Osteoblast (primary cell): ENCODE data around the gene PEF1. TPM values are rescaled to one million over a fixed set of nuclear protein-coding genes. Genes with fewer than 3 reads are reported as not detected.

Experiments
- DNase-seq: peaks from one replicate; pipeline ENCODE4 v3.0.0; 2011; ENCODE audit warnings: low spot score, mixed read lengths; ENCODE audit not compliant: insufficient read length; ENCODE audit errors: missing footprints
- H2AFZ ChIP-seq: 2 replicates; pipeline ENCODE4 v1.6.0; 2011; ENCODE audit warnings: mild to moderate bottlenecking, low read length
- H3K27ac ChIP-seq: 2 replicates; pipeline ENCODE4 v1.5.1; 2011; ENCODE audit warnings: mild to moderate bottlenecking, low read depth, low read length, moderate library complexity
- H3K27me3 ChIP-seq: 2 replicates; pipeline ENCODE4 v1.6.0; 2012; ENCODE audit warnings: mild to moderate bottlenecking, control low read depth, inconsistent platforms, low read length, moderate library complexity; ENCODE audit not compliant: insufficient read depth
- H3K36me3 ChIP-seq: 2 replicates; pipeline ENCODE4 v1.5.1; 2011; ENCODE audit warnings: mild to moderate bottlenecking, low read length, control low read depth, moderate library complexity; ENCODE audit not compliant: insufficient read depth
- H3K4me1 ChIP-seq: 2 replicates; pipeline ENCODE4 v1.5.1; 2011; ENCODE audit warnings: mild to moderate bottlenecking, low read length, control low read depth, moderate library complexity; ENCODE audit not compliant: insufficient read depth
- H3K4me2 ChIP-seq: 2 replicates; pipeline ENCODE4 v1.6.0; 2011; ENCODE audit warnings: mild to moderate bottlenecking, low read length; ENCODE audit not compliant: insufficient read depth
- H3K4me3 ChIP-seq: fragments of 200-600 bp; sonication (generic); 3 replicates; pipeline ENCODE4 v1.5.1; 2012; ENCODE audit warnings: mild to moderate bottlenecking, low read length, inconsistent platforms; ENCODE audit not compliant: insufficient read depth
- H3K79me2 ChIP-seq: 2 replicates; pipeline ENCODE4 v1.6.0; 2012; ENCODE audit warnings: mild to moderate bottlenecking, low read length, control low read depth, inconsistent platforms; ENCODE audit not compliant: insufficient read depth
- H3K9me3 ChIP-seq: 2 replicates; pipeline ENCODE4 v1.5.1; 2011; ENCODE audit warnings: low read depth, low read length, control low read depth
- H4K20me1 ChIP-seq: 2 replicates; pipeline ENCODE4 v1.6.0; 2012; ENCODE audit warnings: mild to moderate bottlenecking, low read length, control low read depth; ENCODE audit not compliant: insufficient read depth
- CTCF ChIP-seq: IDR thresholded peaks from 2 replicates; pipeline ENCODE4 v1.5.1; 2011; ENCODE audit warnings: mild to moderate bottlenecking, low read depth, low read length, moderate library complexity; ENCODE audit errors: extremely low read depth
- total RNA-seq: library from RNA; depleted of rRNA; stranded (reverse); fragments of >200 nt; gene quantifications from 2 replicates; pipeline ENCODE4 v1.2.3, GENCODE V29; 2012

PEF1 gene
- total RNA-seq, 1 donor = 86.5 TPM

- no peak overlapping the region for H3K4me2 ChIP-seq
- TF ChIP-seq CTCF = peak; percentile 81
- H4K20me1 ChIP-seq = peaks cover 4% of the 10 kb centered on the region
- H2AFZ ChIP-seq = no peak overlapping the region
- peaks cover 74% of the 10 kb centered on the region for H3K36me3 ChIP-seq
- H3K4me1 ChIP-seq = peaks cover 6% of the 10 kb centered on the region
- peak; percentile 97 for DNase-seq
- H3K27ac ChIP-seq = no peak overlapping the region
- no peaks in the 10 kb centered on the region for H3K79me2 ChIP-seq
- no peak overlapping the region for H3K4me3 ChIP-seq
- H3K27me3 ChIP-seq = no peaks in the 10 kb centered on the region
- H3K9me3 ChIP-seq = no peaks in the 10 kb centered on the region
These were observed 19.2 kb upstream of the PEF1 start for GRCh38 chr1:31663622-31664452.

- peaks cover 80% of the 10 kb centered on the region for H3K36me3 ChIP-seq
- H3K4me2 ChIP-seq = no peak overlapping the region
- H3K4me3 ChIP-seq = no peak overlapping the region
- H3K27ac ChIP-seq = no peak overlapping the region
- H4K20me1 ChIP-seq = peaks cover 9% of the 10 kb centered on the region
- H3K79me2 ChIP-seq = no peaks in the 10 kb centered on the region
- H3K9me3 ChIP-seq = no peaks in the 10 kb centered on the region
- no peak for TF ChIP-seq CTCF
- no peaks in the 10 kb centered on the region for H3K27me3 ChIP-seq
- peaks cover 11% of the 10 kb centered on the region for H3K4me1 ChIP-seq
- DNase-seq = peak; percentile 66
- H2AFZ ChIP-seq = no peak overlapping the region
These were observed 17.8 kb upstream of the PEF1 start for GRCh38 chr1:31662463-31662862.

GRCh38 chr1:31661856-31662255 is 17.2 kb upstream of the PEF1 start:
- H2AFZ ChIP-seq = no peak overlapping the region
- no peaks in the 10 kb centered on the region for H3K9me3 ChIP-seq
- H4K20me1 ChIP-seq = peaks cover 9% of the 10 kb centered on the region
- peak; percentile 78 for DNase-seq
- no peaks in the 10 kb centered on the region for H3K79me2 ChIP-seq
- no peak for TF ChIP-seq CTCF
- H3K4me2 ChIP-seq = no peak overlapping the region
- H3K27ac ChIP-seq = no peak overlapping the region
- H3K4me3 ChIP-seq = no peak overlapping the region
- H3K4me1 ChIP-seq = peaks cover 9% of the 10 kb centered on the region
- peaks cover 82% of the 10 kb centered on the region for H3K36me3 ChIP-seq
- no peaks in the 10 kb centered on the region for H3K27me3 ChIP-seq

- H3K4me2 ChIP-seq = no peak overlapping the region
- H3K79me2 ChIP-seq = no peaks in the 10 kb centered on the region
- peaks cover 9% of the 10 kb centered on the region for H4K20me1 ChIP-seq
- no peak overlapping the region for H2AFZ ChIP-seq
- TF ChIP-seq CTCF = no peak
- peaks cover 8% of the 10 kb centered on the region for H3K4me1 ChIP-seq
- no peak overlapping the region for H3K27ac ChIP-seq
- peaks cover 82% of the 10 kb centered on the region for H3K36me3 ChIP-seq
- no peak overlapping the region for H3K4me3 ChIP-seq
- H3K27me3 ChIP-seq = no peaks in the 10 kb centered on the region
- peak; percentile 86 for DNase-seq
- no peaks in the 10 kb centered on the region for H3K9me3 ChIP-seq
These were observed 16.3 kb upstream of the PEF1 start for GRCh38 chr1:31660871-31661455.
